ENCODE data around the gene PCDHGA7. TPM values are rescaled to one million over a fixed set of nuclear protein-coding genes. Genes with fewer than 3 reads are reported as not detected.
A peak's percentile ranks its signal among the peaks of the same experiment; 100 is the strongest.
"Not testable (repeated sequence)": the region's sequence is repeated elsewhere in the genome, so short reads cannot be mapped to it uniquely, and the experiment has no call there.

Gene PCDHGA7
- total RNA-seq, 1 experiment from 2014 or later, result 0.06 TPM

- no peak for DNase-seq (ENCODE audit: low read depth)
Measured at GRCh38 chr5:141398608-141399007, 16.1 kb downstream of the PCDHGA7 start.

GRCh38 chr5:141399555-141400258 is 17.2 kb downstream of the PCDHGA7 start:
- DNase-seq (ENCODE audit: low read depth), result no peak

GRCh38 chr5:141402553-141403243 is 20.2 kb downstream of the PCDHGA7 start, which contains the start of gene PCDHGA9:
Gene PCDHGA9, plus strand, starts transcription at chr5:141402778. Its CDS starts 175 bp downstream, at chr5:141402953.
- no peak for DNase-seq (ENCODE audit: low read depth)

- no peak for DNase-seq (ENCODE audit: low read depth)
Measured at GRCh38 chr5:141403387-141403786, 20.8 kb downstream of the PCDHGA7 start.

GRCh38 chr5:141407790-141408505 is 25.4 kb downstream of the PCDHGA7 start, which contains the start of gene PCDHGB6:
Gene PCDHGB6, plus strand, starts transcription at chr5:141408021. Its CDS starts 182 bp downstream, at chr5:141408203.
- DNase-seq (ENCODE audit: low read depth), result peak; percentile 67

- no peak for DNase-seq (ENCODE audit: low read depth)
Measured at GRCh38 chr5:141409598-141410306, 27.2 kb downstream of the PCDHGA7 start.

GRCh38 chr5:141411575-141411974 is 29.0 kb downstream of the PCDHGA7 start:
- no peak for DNase-seq (ENCODE audit: low read depth)

- peak; percentile 30 for DNase-seq (ENCODE audit: low read depth)
Measured at GRCh38 chr5:141412854-141413539, 30.5 kb downstream of the PCDHGA7 start, which contains the start of gene PCDHGA10. Gene PCDHGA10, plus strand, starts transcription at chr5:141412987. Its CDS starts 189 bp downstream, at chr5:141413176.

- no peak for DNase-seq (ENCODE audit: low read depth)
Measured at GRCh38 chr5:141413540-141414069, 31.1 kb downstream of the PCDHGA7 start.

GRCh38 chr5:141414548-141415274 is 32.2 kb downstream of the PCDHGA7 start:
- not testable (repeated sequence) for DNase-seq (ENCODE audit: low read depth)

GRCh38 chr5:141415275-141415618 is 32.7 kb downstream of the PCDHGA7 start:
- DNase-seq (ENCODE audit: low read depth), result not testable (repeated sequence)

- DNase-seq (ENCODE audit: low read depth), result peak; percentile 49
Measured at GRCh38 chr5:141417494-141418172, 35.1 kb downstream of the PCDHGA7 start, which contains the start of gene PCDHGB7. Gene PCDHGB7, plus strand, starts transcription at chr5:141417677. Its CDS starts 183 bp downstream, at chr5:141417860.

- DNase-seq (ENCODE audit: low read depth), result no peak
Measured at GRCh38 chr5:141419074-141419880, 36.7 kb downstream of the PCDHGA7 start.

GRCh38 chr5:141420855-141421488 is 38.4 kb downstream of the PCDHGA7 start, which contains the start of gene PCDHGA11:
Gene PCDHGA11, plus strand, starts transcription at chr5:141421051. Its CDS starts 177 bp downstream, at chr5:141421228.
- peak; percentile 77 for DNase-seq (ENCODE audit: low read depth)

GRCh38 chr5:141421489-141421855 is 38.9 kb downstream of the PCDHGA7 start:
- DNase-seq (ENCODE audit: low read depth), result no peak

GRCh38 chr5:141422742-141423291 is 40.3 kb downstream of the PCDHGA7 start:
- no peak for DNase-seq (ENCODE audit: low read depth)

- no peak for DNase-seq (ENCODE audit: low read depth)
Measured at GRCh38 chr5:141427783-141428426, 45.4 kb downstream of the PCDHGA7 start.
